ENCODE data around the gene CBFB.

CBFB gene

GRCh38 chr16:67082891-67083290 is 53.9 kb downstream of the CBFB start:
- peaks cover 3% of the 10 kb centered on the region; the same call in 1 of the 2 replicates for H4K20me1 ChIP-seq (ENCODE audit: insufficient read depth, low read length)
- H3K27me3 ChIP-seq (ENCODE audit: low read depth, low read length), result no peaks in the 10 kb centered on the region
- no peak overlapping the region for H2AFZ ChIP-seq (ENCODE audit: low read depth, low read length)
- peaks cover 12% of the 10 kb centered on the region for H3K79me2 ChIP-seq (ENCODE audit: low read length)
- H3K27ac ChIP-seq (ENCODE audit: low read length), result no peak overlapping the region
- H3K4me2 ChIP-seq (ENCODE audit: low read length), result no peak overlapping the region
- H3K36me3 ChIP-seq (replicated peaks; ENCODE audit: low read depth, low read length), result peaks cover 24% of the 10 kb centered on the region
- H3K9ac ChIP-seq (ENCODE audit: low read length), result no peak overlapping the region
- peaks cover 4% of the 10 kb centered on the region; the same call in 1 of the 2 replicates for H3K4me1 ChIP-seq (ENCODE audit: low read length)
- TF ChIP-seq CTCF (IDR thresholded peaks at IDR 0.05; ENCODE audit: low read depth, low read length), result no peak
- no peaks in the 10 kb centered on the region for H3K9me3 ChIP-seq (ENCODE audit: insufficient read depth, low read length)
- no peak overlapping the region for H3K4me3 ChIP-seq (ENCODE audit: low read length)

- H3K27ac ChIP-seq (ENCODE audit: low read length), result no peak overlapping the region
- no peak overlapping the region for H3K4me3 ChIP-seq (ENCODE audit: low read length)
Observed at GRCh38 chr16:67084345-67085028, 55.5 kb downstream of the CBFB start.

GRCh38 chr16:67086822-67087221 is 57.9 kb downstream of the CBFB start:
- TF ChIP-seq CTCF (IDR thresholded peaks at IDR 0.05; ENCODE audit: low read depth, low read length) (no peak), EZH2phosphoT487 (IDR thresholded peaks at IDR 0.05; ENCODE audit: low read depth) (no peak)
- Histone ChIP-seq H3K4me3 (ENCODE audit: low read length) (no peak overlapping the region), H3K27me3 (ENCODE audit: low read depth, low read length) (no peaks in the 10 kb centered on the region), H3K27ac (ENCODE audit: low read length) (no peak overlapping the region), H2AFZ (ENCODE audit: low read depth, low read length) (no peak overlapping the region), H3K79me2 (ENCODE audit: low read length) (peaks cover 15% of the 10 kb centered on the region), H3K4me1 (ENCODE audit: low read length) (peaks cover 33% of the 10 kb centered on the region), H3K9ac (ENCODE audit: low read length) (no peak overlapping the region), H3K36me3 (replicated peaks; ENCODE audit: low read depth, low read length) (peaks cover 18% of the 10 kb centered on the region), H3K4me2 (ENCODE audit: low read length) (no peak overlapping the region), H3K9me3 (ENCODE audit: insufficient read depth, low read length) (no peaks in the 10 kb centered on the region), H4K20me1 (ENCODE audit: insufficient read depth, low read length) (0 out of 2 replicates have a peak, but pooled peaks cover 5% of the 10 kb centered on the region)

More at GRCh38 chr16:67084345-67085028, 55.5 kb downstream of the CBFB start:
- TF ChIP-seq CTCF (IDR thresholded peaks at IDR 0.05; ENCODE audit: low read depth, low read length), result no peak
- no peak for TF ChIP-seq EZH2phosphoT487 (IDR thresholded peaks at IDR 0.05; ENCODE audit: low read depth)
- Histone ChIP-seq H3K9ac (ENCODE audit: low read length) (no peak overlapping the region), H2AFZ (ENCODE audit: low read depth, low read length) (no peak overlapping the region), H3K27me3 (ENCODE audit: low read depth, low read length) (no peaks in the 10 kb centered on the region), H3K4me2 (ENCODE audit: low read length) (no peak overlapping the region), H3K36me3 (replicated peaks; ENCODE audit: low read depth, low read length) (peaks cover 23% of the 10 kb centered on the region), H3K9me3 (ENCODE audit: insufficient read depth, low read length) (no peaks in the 10 kb centered on the region), H3K4me1 (ENCODE audit: low read length) (peaks cover 20% of the 10 kb centered on the region), H3K79me2 (ENCODE audit: low read length) (peaks cover 9% of the 10 kb centered on the region), H4K20me1 (ENCODE audit: insufficient read depth, low read length) (no peaks in the 10 kb centered on the region)

GRCh38 chr16:67087291-67087690 is 58.3 kb downstream of the CBFB start:
- TF ChIP-seq EZH2phosphoT487 (IDR thresholded peaks at IDR 0.05; ENCODE audit: low read depth), result no peak
- TF ChIP-seq CTCF (IDR thresholded peaks at IDR 0.05; ENCODE audit: low read depth, low read length), result no peak
- no peak overlapping the region for H3K4me2 ChIP-seq (ENCODE audit: low read length)

More at GRCh38 chr16:67087291-67087690, 58.3 kb downstream of the CBFB start:
- 0 out of 2 replicates have a peak, but pooled peaks cover 5% of the 10 kb centered on the region for H4K20me1 ChIP-seq (ENCODE audit: insufficient read depth, low read length)
- no peak overlapping the region for H3K4me3 ChIP-seq (ENCODE audit: low read length)
- peaks cover 18% of the 10 kb centered on the region for H3K36me3 ChIP-seq (replicated peaks; ENCODE audit: low read depth, low read length)
- H3K4me1 ChIP-seq (ENCODE audit: low read length), result peaks cover 33% of the 10 kb centered on the region
- no peak overlapping the region for H3K27ac ChIP-seq (ENCODE audit: low read length)
- H3K9ac ChIP-seq (ENCODE audit: low read length), result no peak overlapping the region
- H2AFZ ChIP-seq (ENCODE audit: low read depth, low read length), result no peak overlapping the region
- H3K27me3 ChIP-seq (ENCODE audit: low read depth, low read length), result no peaks in the 10 kb centered on the region
- H3K9me3 ChIP-seq (ENCODE audit: insufficient read depth, low read length), result no peaks in the 10 kb centered on the region
- peaks cover 15% of the 10 kb centered on the region for H3K79me2 ChIP-seq (ENCODE audit: low read length)

Measured in OCI-LY3 (cell line).